Heart left ventricle (tissue), 13 donors: ENCODE measurements around the gene ZNF367.

Source experiments
- POLR2A ChIP-seq, 2 donors: fragments of 450-650 bp; IDR thresholded peaks; one replicate each; pipeline ENCODE4 v1.6.1; 2017; ENCODE audit warnings: antibody characterized with exemption in 2 of 2, mild to moderate bottlenecking in 2 of 2, moderate library complexity in 2 of 2
- TF ChIP-seq, protein P1 (sequence below), 12 donors: fragments of 200-600 bp; sonication (generic) in 4 of 12; IDR thresholded peaks; one replicate each; pipeline versions ENCODE4 v1.5.0 to v1.8.0; 2018 to 2022; ENCODE audit warnings: antibody characterized with exemption in 12 of 12, mild to moderate bottlenecking in 5 of 12
- donor health status: ischemic (EF 13 %, LVEDD 7.1; RV severe dilation, severe dysfunction).
- donor health status: DM: no; HTN: yes; CAD: no.
- donor health status: DM: no; HTN: no; CAD: no.
- donor health status: ischemic (EF 25% LVEDD 6.9; RV normal size, moderate dysfunction).
- donor health status: ischemic (EF 25% LVEDD 5.7; RV mildly dilated, moderate dysfunction).
- donor health status: ischemic (EF 35%, LVEDD 5.7; RV mildly dilated, moderate dysfunction).
- donor health status: nonischemic (EF 11% LVEDD 7.7; RV severe dilation, severe dysfunction).
- donor health status: DM: yes; HTN: yes; CAD: no.
- donor health status: PGD.
- donor health status: ischemic (EF 29% LVEDD 5.4; RV normal size, mild dysfunction).
- donor health status: nonischemic (EF 23%, LVEDD 6.1; RV moderate dilation, normal function).

DNA sequence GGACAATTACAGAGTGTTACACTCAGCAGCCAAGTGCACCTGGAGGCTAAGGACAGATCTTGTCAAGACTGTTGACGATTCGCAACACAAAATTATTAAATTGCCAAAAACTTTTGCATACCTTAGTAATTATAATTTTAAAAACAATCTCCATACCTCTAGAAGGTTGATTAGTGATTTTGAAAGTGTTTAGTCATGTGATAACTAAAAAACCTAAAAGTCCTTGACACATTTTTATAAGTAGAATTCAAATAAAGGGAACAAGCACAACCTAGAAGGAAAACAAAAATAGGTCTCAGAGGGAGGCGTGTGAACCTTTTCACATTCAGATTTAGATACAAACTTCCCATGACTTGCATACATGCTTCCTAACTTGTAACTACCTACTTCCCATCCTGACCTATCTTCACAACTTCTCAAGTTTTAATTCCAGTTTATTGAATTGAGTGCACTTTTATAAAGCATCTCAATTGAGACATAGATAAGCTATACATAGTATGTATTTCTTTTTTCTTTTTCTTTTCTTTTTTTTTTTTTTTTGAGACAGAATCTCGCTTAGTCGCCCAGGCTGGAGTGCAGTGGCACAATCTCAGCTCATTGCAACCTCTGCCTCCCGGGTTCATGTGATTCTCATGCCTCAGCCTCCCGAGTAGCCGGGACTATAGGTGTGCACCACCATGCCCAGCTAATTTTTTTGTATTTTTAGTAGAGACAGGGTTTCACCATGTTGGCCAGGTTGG, 5.8 kb downstream of the ZNF367 start:
- TF ChIP-seq, protein P1, sequence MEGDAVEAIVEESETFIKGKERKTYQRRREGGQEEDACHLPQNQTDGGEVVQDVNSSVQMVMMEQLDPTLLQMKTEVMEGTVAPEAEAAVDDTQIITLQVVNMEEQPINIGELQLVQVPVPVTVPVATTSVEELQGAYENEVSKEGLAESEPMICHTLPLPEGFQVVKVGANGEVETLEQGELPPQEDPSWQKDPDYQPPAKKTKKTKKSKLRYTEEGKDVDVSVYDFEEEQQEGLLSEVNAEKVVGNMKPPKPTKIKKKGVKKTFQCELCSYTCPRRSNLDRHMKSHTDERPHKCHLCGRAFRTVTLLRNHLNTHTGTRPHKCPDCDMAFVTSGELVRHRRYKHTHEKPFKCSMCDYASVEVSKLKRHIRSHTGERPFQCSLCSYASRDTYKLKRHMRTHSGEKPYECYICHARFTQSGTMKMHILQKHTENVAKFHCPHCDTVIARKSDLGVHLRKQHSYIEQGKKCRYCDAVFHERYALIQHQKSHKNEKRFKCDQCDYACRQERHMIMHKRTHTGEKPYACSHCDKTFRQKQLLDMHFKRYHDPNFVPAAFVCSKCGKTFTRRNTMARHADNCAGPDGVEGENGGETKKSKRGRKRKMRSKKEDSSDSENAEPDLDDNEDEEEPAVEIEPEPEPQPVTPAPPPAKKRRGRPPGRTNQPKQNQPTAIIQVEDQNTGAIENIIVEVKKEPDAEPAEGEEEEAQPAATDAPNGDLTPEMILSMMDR (IDR thresholded peaks at IDR 0.05): no peak
- no peak for TF ChIP-seq POLR2A (IDR thresholded peaks at IDR 0.05)
